Urinary bladder (tissue), 4 donors: Measurements from ENCODE around the gene MYOD1. TPM values are rescaled to one million over a fixed set of nuclear protein-coding genes. Genes with fewer than 3 reads are reported as not detected.

Source experiments
- DNase-seq: peaks from one replicate; pipeline ENCODE4 v3.0.0-alpha.2; 2015; ENCODE audit errors: extremely low spot score
- H3K27ac ChIP-seq: one replicate; pipeline ENCODE4 v1.5.1; 2013; ENCODE audit warnings: low read depth, mild to moderate bottlenecking, moderate library complexity
- H3K36me3 ChIP-seq: one replicate; pipeline ENCODE4 v1.6.1; 2013; ENCODE audit warnings: mild to moderate bottlenecking, moderate library complexity; ENCODE audit not compliant: insufficient read depth
- H3K4me1 ChIP-seq: one replicate; pipeline ENCODE4 v1.6.1; 2013; ENCODE audit warnings: mild to moderate bottlenecking, moderate library complexity; ENCODE audit not compliant: insufficient read depth
- H3K4me3 ChIP-seq: one replicate; pipeline ENCODE4 v1.5.1; 2013; ENCODE audit warnings: low read depth, low read length
- WGBS: extraction: QIAGEN DNeasy Blood & Tissue Kit; methylation state at CpG from one replicate; pipeline ENCODE4 v1.1.7; 2013; 5-methylcytosine and 5-hydroxymethylcytosine counted together
- polyA plus RNA-seq: library from polyadenylated mRNA; stranded (reverse); fragments of 200-250 nt; gene quantifications from one replicate; pipeline ENCODE4 v1.2.3, GENCODE V29; 2013
- total RNA-seq: library from RNA; depleted of rRNA; stranded (reverse); fragments of >200 nt; gene quantifications from one replicate; pipeline ENCODE4 v1.2.3, GENCODE V29; 2014
- donor health status: healthy with polysubstance abuse.
- donor health status: healthy.

The MYOD1 gene
- total and polyA plus RNA-seq, 2 donors, result 1.1 TPM; not detected in 1

- DNase-seq, result no peak
- 75% methylated on average over 10 of the region's 10 CpGs for WGBS
- Histone ChIP-seq H3K4me3 (no peak overlapping the region), H3K36me3 (no peaks in the 10 kb centered on the region), H3K4me1 (no peaks in the 10 kb centered on the region), H3K27ac (no peak overlapping the region)
Measured at GRCh38 chr11:17744151-17744940, 25.0 kb downstream of the MYOD1 start.

GRCh38 chr11:17745023-17745772 is 25.8 kb downstream of the MYOD1 start:
- Histone ChIP-seq H3K36me3 (no peaks in the 10 kb centered on the region), H3K27ac (no peak overlapping the region), H3K4me3 (no peak overlapping the region), H3K4me1 (no peaks in the 10 kb centered on the region)
- 82% methylated on average over 20 of the region's 20 CpGs for WGBS
- no peak for DNase-seq

- no peak overlapping the region for H3K27ac ChIP-seq
- DNase-seq, result no peak
- H3K36me3 ChIP-seq, result no peaks in the 10 kb centered on the region
- no peaks in the 10 kb centered on the region for H3K4me1 ChIP-seq
- no peak overlapping the region for H3K4me3 ChIP-seq
- 78% methylated on average over 11 of the region's 11 CpGs for WGBS
Measured at GRCh38 chr11:17746096-17746495, 26.7 kb downstream of the MYOD1 start.

- no peak for DNase-seq
- WGBS, result 78% methylated on average over 19 of the region's 19 CpGs
Measured at GRCh38 chr11:17747131-17747955, 28.0 kb downstream of the MYOD1 start.

GRCh38 chr11:17748044-17748443 is 28.7 kb downstream of the MYOD1 start:
- Histone ChIP-seq H3K4me3 (no peak overlapping the region), H3K4me1 (no peaks in the 10 kb centered on the region)
- no peak for DNase-seq

More at GRCh38 chr11:17747131-17747955, 28.0 kb downstream of the MYOD1 start:
- Histone ChIP-seq H3K4me1 (no peaks in the 10 kb centered on the region), H3K4me3 (no peak overlapping the region), H3K36me3 (no peaks in the 10 kb centered on the region), H3K27ac (no peak overlapping the region)

GRCh38 chr11:17748761-17749721 is 29.7 kb downstream of the MYOD1 start:
- H3K4me3 ChIP-seq, result no peak overlapping the region
- H3K36me3 ChIP-seq, result no peaks in the 10 kb centered on the region
- no peak overlapping the region for H3K27ac ChIP-seq
- WGBS, result 74% methylated on average over 19 of the region's 19 CpGs
- no peak for DNase-seq
- H3K4me1 ChIP-seq, result no peaks in the 10 kb centered on the region

More at GRCh38 chr11:17748044-17748443, 28.7 kb downstream of the MYOD1 start:
- WGBS, result 94% methylated on average over 8 of the region's 8 CpGs
- Histone ChIP-seq H3K36me3 (no peaks in the 10 kb centered on the region), H3K27ac (no peak overlapping the region)

GRCh38 chr11:17750013-17750800 is 30.8 kb downstream of the MYOD1 start:
- DNase-seq, result no peak
- H3K4me3 ChIP-seq, result no peak overlapping the region
- WGBS, result 60% methylated on average over 13 of the region's 13 CpGs
- H3K27ac ChIP-seq, result no peak overlapping the region
- H3K4me1 ChIP-seq, result no peaks in the 10 kb centered on the region
- H3K36me3 ChIP-seq, result no peaks in the 10 kb centered on the region

GRCh38 chr11:17750801-17751165 is 31.4 kb downstream of the MYOD1 start:
- Histone ChIP-seq H3K27ac (no peak overlapping the region), H3K4me1 (no peaks in the 10 kb centered on the region), H3K36me3 (no peaks in the 10 kb centered on the region), H3K4me3 (no peak overlapping the region)
- WGBS, result 54% methylated on average over 2 of the region's 2 CpGs
- no peak for DNase-seq

GRCh38 chr11:17751558-17751957 is 32.2 kb downstream of the MYOD1 start:
- H3K4me3 ChIP-seq, result no peak overlapping the region
- H3K27ac ChIP-seq, result no peak overlapping the region
- WGBS, result 70% methylated on average over 2 of the region's 2 CpGs
- no peaks in the 10 kb centered on the region for H3K36me3 ChIP-seq
- no peaks in the 10 kb centered on the region for H3K4me1 ChIP-seq
- no peak for DNase-seq

- DNase-seq, result no peak
- Histone ChIP-seq H3K27ac (no peak overlapping the region), H3K4me1 (no peaks in the 10 kb centered on the region), H3K4me3 (no peak overlapping the region), H3K36me3 (no peaks in the 10 kb centered on the region)
- 63% methylated on average over 7 of the region's 7 CpGs for WGBS
Measured at GRCh38 chr11:17752144-17752543, 32.8 kb downstream of the MYOD1 start.

GRCh38 chr11:17753153-17753552 is 33.8 kb downstream of the MYOD1 start:
- no peaks in the 10 kb centered on the region for H3K36me3 ChIP-seq
- H3K27ac ChIP-seq, result no peak overlapping the region
- H3K4me1 ChIP-seq, result no peaks in the 10 kb centered on the region
- H3K4me3 ChIP-seq, result no peak overlapping the region
- 68% methylated on average over 5 of the region's 5 CpGs for WGBS
- no peak for DNase-seq

- Histone ChIP-seq H3K36me3 (no peaks in the 10 kb centered on the region), H3K4me3 (no peak overlapping the region), H3K27ac (no peak overlapping the region), H3K4me1 (no peaks in the 10 kb centered on the region)
- DNase-seq, result no peak
- 85% methylated on average over 10 of the region's 10 CpGs for WGBS
Measured at GRCh38 chr11:17753641-17754040, 34.3 kb downstream of the MYOD1 start.
